SK-N-SH treated with all-trans-retinoic acid at 6 μM for 48 hours (cell line): ENCODE data around the gene DYNC1H1.

ENCODE experiments used
- ATAC-seq: fragments of 200-7000 bp; cut with Tn5 transposase; 3 replicates; pipeline ENCODE4 v1.9.1; 2020; ENCODE audit warnings: mild to moderate bottlenecking, moderate library complexity
- ARNTL ChIP-seq: fragments of 450-650 bp; formaldehyde crosslinking; IDR thresholded peaks from 2 replicates; pipeline ENCODE4 v1.5.0; 2020; ENCODE audit warnings: low read depth, mild to moderate bottlenecking, moderate library complexity, borderline replicate concordance
- BACH2 ChIP-seq: fragments of 250-450 bp; sonication (Bioruptor Pico); IDR thresholded peaks from 2 replicates; pipeline ENCODE4 v1.9.0; 2021; ENCODE audit warnings: mild to moderate bottlenecking, borderline replicate concordance
- CSDC2 ChIP-seq: fragments of 250-450 bp; sonication (Bioruptor Pico); IDR thresholded peaks from 2 replicates; pipeline ENCODE4 v1.5.0; 2020; ENCODE audit warnings: mild to moderate bottlenecking, moderate library complexity
- ESRRG ChIP-seq: fragments of 250-450 bp; sonication (Bioruptor Pico); IDR thresholded peaks from 2 replicates; pipeline ENCODE4 v1.6.1; 2021; ENCODE audit warnings: mild to moderate bottlenecking
- GLIS3 ChIP-seq: fragments of 250-450 bp; sonication (Bioruptor Pico); IDR thresholded peaks from 2 replicates; pipeline ENCODE4 v1.5.0; 2020; ENCODE audit warnings: mild to moderate bottlenecking, moderate library complexity
- ISL1 ChIP-seq: fragments of 250-450 bp; sonication (Bioruptor Pico); IDR thresholded peaks from 2 replicates; pipeline ENCODE4 v2.1.2; 2022; ENCODE audit warnings: mild to moderate bottlenecking, moderate library complexity
- OSR1 ChIP-seq: fragments of 250-450 bp; sonication (Bioruptor Pico); IDR thresholded peaks from 2 replicates; pipeline ENCODE4 v1.8.0; 2022; ENCODE audit warnings: moderate library complexity, mild to moderate bottlenecking, inconsistent platforms
- PPARA ChIP-seq: fragments of 250-450 bp; sonication (Bioruptor Pico); IDR thresholded peaks from 2 replicates; pipeline ENCODE4 v1.5.0; 2020; ENCODE audit warnings: mild to moderate bottlenecking, borderline replicate concordance
- SNAI2 ChIP-seq: fragments of 250-450 bp; sonication (Bioruptor Pico); IDR thresholded peaks from 2 replicates; pipeline ENCODE4 v1.5.0; 2020; ENCODE audit warnings: mild to moderate bottlenecking, moderate library complexity
- TCF4 ChIP-seq: fragments of 250-450 bp; sonication (Bioruptor Pico); IDR thresholded peaks from 2 replicates; pipeline ENCODE4 v1.8.0; 2021; ENCODE audit warnings: mild to moderate bottlenecking, moderate library complexity, borderline replicate concordance
- TOX ChIP-seq: fragments of 250-450 bp; sonication (Bioruptor Pico); IDR thresholded peaks from 2 replicates; pipeline ENCODE4 v1.8.0; 2021; ENCODE audit warnings: mild to moderate bottlenecking, moderate library complexity, borderline replicate concordance
- ZC3H10 ChIP-seq: fragments of 250-450 bp; sonication (Bioruptor Pico); IDR thresholded peaks from 2 replicates; pipeline ENCODE4 v1.5.1; 2021; ENCODE audit warnings: mild to moderate bottlenecking, moderate library complexity
- ZFP3 ChIP-seq: fragments of 250-450 bp; sonication (Bioruptor Pico); IDR thresholded peaks from 2 replicates; pipeline ENCODE4 v1.5.0; 2020; ENCODE audit warnings: mild to moderate bottlenecking, moderate library complexity
- ZFP30 ChIP-seq: fragments of 450-650 bp; formaldehyde crosslinking; IDR thresholded peaks from 2 replicates; pipeline ENCODE4 v1.5.0; 2022; ENCODE audit warnings: mild to moderate bottlenecking, moderate library complexity
- ZNF565 ChIP-seq: fragments of 450-650 bp; formaldehyde crosslinking; conservative IDR thresholded peaks from 2 replicates; pipeline ENCODE4 v1.5.0; 2020; ENCODE audit warnings: low read depth, mild to moderate bottlenecking, moderate library complexity
- ZNF70 ChIP-seq: fragments of 450-650 bp; formaldehyde crosslinking; IDR thresholded peaks from 2 replicates; pipeline ENCODE4 v1.5.0; 2020; ENCODE audit warnings: mild to moderate bottlenecking, moderate library complexity
- ZNF8 ChIP-seq: fragments of 450-650 bp; formaldehyde crosslinking; IDR thresholded peaks from 2 replicates; pipeline ENCODE4 v1.5.0; 2020; ENCODE audit warnings: mild to moderate bottlenecking, moderate library complexity
- TF ChIP-seq, protein P1 (sequence below): fragments of 250-450 bp; sonication (Bioruptor Pico); IDR thresholded peaks from 2 replicates; pipeline ENCODE4 v1.8.0; 2020; ENCODE audit warnings: mild to moderate bottlenecking, moderate library complexity, borderline replicate concordance
- TF ChIP-seq, protein P2 (sequence below): fragments of 250-450 bp; sonication (Bioruptor Pico); IDR thresholded peaks from 2 replicates; pipeline ENCODE4 v1.5.1; 2020; ENCODE audit warnings: low read depth, mild to moderate bottlenecking, moderate library complexity
- TF ChIP-seq, protein P3 (sequence below): fragments of 250-450 bp; sonication (Bioruptor Pico); IDR thresholded peaks from 2 replicates; pipeline ENCODE4 v1.5.1; 2021; ENCODE audit warnings: mild to moderate bottlenecking, moderate library complexity
- TF ChIP-seq, protein P4 (sequence below): fragments of 250-450 bp; sonication (Bioruptor Pico); IDR thresholded peaks from 2 replicates; pipeline ENCODE4 v1.5.0; 2020; ENCODE audit warnings: mild to moderate bottlenecking, moderate library complexity
- TF ChIP-seq, protein P5 (sequence below): fragments of 250-450 bp; sonication (Bioruptor Pico); IDR thresholded peaks from 2 replicates; pipeline ENCODE4 v1.8.0; 2021; ENCODE audit warnings: low read depth, mild to moderate bottlenecking, moderate library complexity, borderline replicate concordance

Gene DYNC1H1

DNA sequence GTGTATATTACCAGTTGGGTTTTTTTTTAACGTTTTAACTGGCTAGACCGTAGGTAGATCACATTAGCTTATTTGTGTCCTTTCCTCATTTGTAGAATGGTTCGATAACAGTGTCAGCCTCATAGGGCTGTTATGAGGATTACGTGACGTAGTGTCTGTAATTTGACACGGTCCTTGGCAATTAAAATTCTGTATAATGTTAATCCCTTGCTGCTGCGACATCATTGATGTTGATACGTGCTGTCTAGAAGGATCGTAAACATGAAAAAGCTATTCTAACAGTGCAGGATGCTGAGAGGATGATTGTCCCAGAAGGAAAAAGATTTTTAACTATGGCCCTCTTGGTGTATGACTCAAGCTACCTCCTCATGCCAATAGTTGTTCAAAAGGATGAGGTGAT is 71.5 kb downstream of the DYNC1H1 start:
- ATAC-seq = no peak
- TF ChIP-seq ISL1 (CRISPR knock-in tag) (no peak), PPARA (no peak), ZFP3 (CRISPR knock-in tag) (no peak), BACH2 (CRISPR knock-in tag) (no peak)
- TF ChIP-seq, protein P1, sequence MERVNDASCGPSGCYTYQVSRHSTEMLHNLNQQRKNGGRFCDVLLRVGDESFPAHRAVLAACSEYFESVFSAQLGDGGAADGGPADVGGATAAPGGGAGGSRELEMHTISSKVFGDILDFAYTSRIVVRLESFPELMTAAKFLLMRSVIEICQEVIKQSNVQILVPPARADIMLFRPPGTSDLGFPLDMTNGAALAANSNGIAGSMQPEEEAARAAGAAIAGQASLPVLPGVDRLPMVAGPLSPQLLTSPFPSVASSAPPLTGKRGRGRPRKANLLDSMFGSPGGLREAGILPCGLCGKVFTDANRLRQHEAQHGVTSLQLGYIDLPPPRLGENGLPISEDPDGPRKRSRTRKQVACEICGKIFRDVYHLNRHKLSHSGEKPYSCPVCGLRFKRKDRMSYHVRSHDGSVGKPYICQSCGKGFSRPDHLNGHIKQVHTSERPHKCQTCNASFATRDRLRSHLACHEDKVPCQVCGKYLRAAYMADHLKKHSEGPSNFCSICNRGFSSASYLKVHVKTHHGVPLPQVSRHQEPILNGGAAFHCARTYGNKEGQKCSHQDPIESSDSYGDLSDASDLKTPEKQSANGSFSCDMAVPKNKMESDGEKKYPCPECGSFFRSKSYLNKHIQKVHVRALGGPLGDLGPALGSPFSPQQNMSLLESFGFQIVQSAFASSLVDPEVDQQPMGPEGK (CRISPR knock-in tag) = no peak
- TF ChIP-seq, protein P2, sequence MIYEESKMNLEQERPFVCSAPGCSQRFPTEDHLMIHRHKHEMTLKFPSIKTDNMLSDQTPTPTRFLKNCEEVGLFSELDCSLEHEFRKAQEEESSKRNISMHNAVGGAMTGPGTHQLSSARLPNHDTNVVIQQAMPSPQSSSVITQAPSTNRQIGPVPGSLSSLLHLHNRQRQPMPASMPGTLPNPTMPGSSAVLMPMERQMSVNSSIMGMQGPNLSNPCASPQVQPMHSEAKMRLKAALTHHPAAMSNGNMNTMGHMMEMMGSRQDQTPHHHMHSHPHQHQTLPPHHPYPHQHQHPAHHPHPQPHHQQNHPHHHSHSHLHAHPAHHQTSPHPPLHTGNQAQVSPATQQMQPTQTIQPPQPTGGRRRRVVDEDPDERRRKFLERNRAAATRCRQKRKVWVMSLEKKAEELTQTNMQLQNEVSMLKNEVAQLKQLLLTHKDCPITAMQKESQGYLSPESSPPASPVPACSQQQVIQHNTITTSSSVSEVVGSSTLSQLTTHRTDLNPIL (CRISPR knock-in tag) = no peak

DNA sequence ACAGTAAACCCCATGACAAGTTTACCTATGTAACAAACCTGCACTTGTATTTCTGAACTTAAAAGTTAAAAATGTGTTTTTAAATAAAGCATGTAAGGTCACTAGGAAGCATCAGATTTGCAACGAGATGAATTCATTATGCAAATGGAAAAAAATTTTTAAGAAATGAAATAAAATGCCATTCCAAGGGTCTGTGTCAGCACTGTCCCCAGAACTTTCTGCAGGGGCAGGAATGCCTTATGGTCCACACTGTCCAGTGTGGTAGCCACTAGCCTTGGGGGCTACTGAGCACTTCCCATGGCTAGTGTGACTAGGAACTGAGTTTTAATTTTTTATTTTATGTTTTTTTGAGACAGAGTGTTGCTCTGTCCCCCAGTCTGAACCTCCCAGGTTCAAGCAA is 73.3 kb downstream of the DYNC1H1 start:
- no peak for ATAC-seq
- TF ChIP-seq ZNF70 (CRISPR knock-in tag) (no peak), SNAI2 (CRISPR knock-in tag) (no peak), ZFP30 (CRISPR knock-in tag) (no peak), GLIS3 (CRISPR knock-in tag) (no peak), ZFP3 (CRISPR knock-in tag) (no peak), PPARA (no peak), TCF4 (CRISPR knock-in tag) (no peak), TOX (no peak), ZC3H10 (no peak), CSDC2 (CRISPR knock-in tag) (no peak), ARNTL (CRISPR knock-in tag) (no peak), ZNF565 (CRISPR knock-in tag) (no peak), ESRRG (CRISPR knock-in tag) (no peak), ZNF8 (CRISPR knock-in tag) (no peak)
- TF ChIP-seq, protein P2 (CRISPR knock-in tag) = no peak
- TF ChIP-seq, protein P3, sequence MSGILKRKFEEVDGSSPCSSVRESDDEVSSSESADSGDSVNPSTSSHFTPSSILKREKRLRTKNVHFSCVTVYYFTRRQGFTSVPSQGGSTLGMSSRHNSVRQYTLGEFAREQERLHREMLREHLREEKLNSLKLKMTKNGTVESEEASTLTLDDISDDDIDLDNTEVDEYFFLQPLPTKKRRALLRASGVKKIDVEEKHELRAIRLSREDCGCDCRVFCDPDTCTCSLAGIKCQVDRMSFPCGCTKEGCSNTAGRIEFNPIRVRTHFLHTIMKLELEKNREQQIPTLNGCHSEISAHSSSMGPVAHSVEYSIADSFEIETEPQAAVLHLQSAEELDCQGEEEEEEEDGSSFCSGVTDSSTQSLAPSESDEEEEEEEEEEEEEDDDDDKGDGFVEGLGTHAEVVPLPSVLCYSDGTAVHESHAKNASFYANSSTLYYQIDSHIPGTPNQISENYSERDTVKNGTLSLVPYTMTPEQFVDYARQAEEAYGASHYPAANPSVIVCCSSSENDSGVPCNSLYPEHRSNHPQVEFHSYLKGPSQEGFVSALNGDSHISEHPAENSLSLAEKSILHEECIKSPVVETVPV (CRISPR knock-in tag) = no peak
- TF ChIP-seq, protein P4, sequence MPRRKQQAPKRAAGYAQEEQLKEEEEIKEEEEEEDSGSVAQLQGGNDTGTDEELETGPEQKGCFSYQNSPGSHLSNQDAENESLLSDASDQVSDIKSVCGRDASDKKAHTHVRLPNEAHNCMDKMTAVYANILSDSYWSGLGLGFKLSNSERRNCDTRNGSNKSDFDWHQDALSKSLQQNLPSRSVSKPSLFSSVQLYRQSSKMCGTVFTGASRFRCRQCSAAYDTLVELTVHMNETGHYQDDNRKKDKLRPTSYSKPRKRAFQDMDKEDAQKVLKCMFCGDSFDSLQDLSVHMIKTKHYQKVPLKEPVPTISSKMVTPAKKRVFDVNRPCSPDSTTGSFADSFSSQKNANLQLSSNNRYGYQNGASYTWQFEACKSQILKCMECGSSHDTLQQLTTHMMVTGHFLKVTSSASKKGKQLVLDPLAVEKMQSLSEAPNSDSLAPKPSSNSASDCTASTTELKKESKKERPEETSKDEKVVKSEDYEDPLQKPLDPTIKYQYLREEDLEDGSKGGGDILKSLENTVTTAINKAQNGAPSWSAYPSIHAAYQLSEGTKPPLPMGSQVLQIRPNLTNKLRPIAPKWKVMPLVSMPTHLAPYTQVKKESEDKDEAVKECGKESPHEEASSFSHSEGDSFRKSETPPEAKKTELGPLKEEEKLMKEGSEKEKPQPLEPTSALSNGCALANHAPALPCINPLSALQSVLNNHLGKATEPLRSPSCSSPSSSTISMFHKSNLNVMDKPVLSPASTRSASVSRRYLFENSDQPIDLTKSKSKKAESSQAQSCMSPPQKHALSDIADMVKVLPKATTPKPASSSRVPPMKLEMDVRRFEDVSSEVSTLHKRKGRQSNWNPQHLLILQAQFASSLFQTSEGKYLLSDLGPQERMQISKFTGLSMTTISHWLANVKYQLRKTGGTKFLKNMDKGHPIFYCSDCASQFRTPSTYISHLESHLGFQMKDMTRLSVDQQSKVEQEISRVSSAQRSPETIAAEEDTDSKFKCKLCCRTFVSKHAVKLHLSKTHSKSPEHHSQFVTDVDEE = no peak

DNA sequence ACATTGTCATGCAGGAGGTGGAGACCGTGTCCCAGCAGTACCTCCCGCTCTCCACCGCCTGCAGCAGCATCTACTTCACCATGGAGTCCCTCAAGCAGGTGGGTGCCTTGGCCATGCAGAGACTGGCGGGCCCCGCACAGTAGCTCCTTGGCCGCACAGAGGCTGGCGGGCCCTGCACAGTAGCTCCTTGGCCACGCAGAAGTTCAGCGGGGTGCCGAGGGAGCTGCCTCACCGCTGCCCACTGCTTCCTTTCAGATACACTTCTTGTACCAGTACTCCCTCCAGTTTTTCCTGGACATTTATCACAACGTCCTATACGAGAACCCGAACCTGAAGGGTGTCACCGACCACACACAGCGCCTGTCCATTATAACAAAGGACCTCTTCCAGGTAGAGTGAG is 74.8 kb downstream of the DYNC1H1 start:
- ATAC-seq = no peak
- TF ChIP-seq ZNF8 (CRISPR knock-in tag) (no peak), ZFP30 (CRISPR knock-in tag) (no peak), BACH2 (CRISPR knock-in tag) (no peak), ARNTL (CRISPR knock-in tag) (no peak), TOX (no peak), PPARA (no peak), ZC3H10 (no peak), OSR1 (no peak), ZNF565 (CRISPR knock-in tag) (no peak), GLIS3 (CRISPR knock-in tag) (no peak), ZFP3 (CRISPR knock-in tag) (no peak), ESRRG (CRISPR knock-in tag) (no peak), ZNF70 (CRISPR knock-in tag) (no peak), ISL1 (CRISPR knock-in tag) (no peak), SNAI2 (CRISPR knock-in tag) (no peak)
- TF ChIP-seq, protein P2 (CRISPR knock-in tag) = no peak
- TF ChIP-seq, protein P4 = no peak
- TF ChIP-seq, protein P5, sequence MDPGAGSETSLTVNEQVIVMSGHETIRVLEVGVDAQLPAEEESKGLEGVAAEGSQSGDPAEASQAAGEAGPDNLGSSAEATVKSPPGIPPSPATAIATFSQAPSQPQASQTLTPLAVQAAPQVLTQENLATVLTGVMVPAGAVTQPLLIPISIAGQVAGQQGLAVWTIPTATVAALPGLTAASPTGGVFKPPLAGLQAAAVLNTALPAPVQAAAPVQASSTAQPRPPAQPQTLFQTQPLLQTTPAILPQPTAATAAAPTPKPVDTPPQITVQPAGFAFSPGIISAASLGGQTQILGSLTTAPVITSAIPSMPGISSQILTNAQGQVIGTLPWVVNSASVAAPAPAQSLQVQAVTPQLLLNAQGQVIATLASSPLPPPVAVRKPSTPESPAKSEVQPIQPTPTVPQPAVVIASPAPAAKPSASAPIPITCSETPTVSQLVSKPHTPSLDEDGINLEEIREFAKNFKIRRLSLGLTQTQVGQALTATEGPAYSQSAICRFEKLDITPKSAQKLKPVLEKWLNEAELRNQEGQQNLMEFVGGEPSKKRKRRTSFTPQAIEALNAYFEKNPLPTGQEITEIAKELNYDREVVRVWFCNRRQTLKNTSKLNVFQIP (CRISPR knock-in tag) = no peak
- TF ChIP-seq, all 23 proteins: peak for 0
